Chondrocyte (in vitro differentiated cells): ENCODE data around the gene CHRND. TPM values are rescaled to one million over a fixed set of nuclear protein-coding genes. Genes with fewer than 3 reads are reported as not detected.

Experiments used
- DNase-seq: peaks from one replicate; pipeline ENCODE4 v3.0.0; 2021; ENCODE audit warnings: mixed read lengths, low spot score
- H3K27ac Mint-ChIP-seq: one replicate; pipeline ENCODE4 v1.8.0; 2021; ENCODE audit warnings: mild to moderate bottlenecking, moderate library complexity, mixed read lengths; ENCODE audit not compliant: unreplicated experiment
- H3K27me3 Mint-ChIP-seq: 2 replicates; pipeline ENCODE4 v1.8.0; 2021; ENCODE audit warnings: low read depth, mixed read lengths
- H3K36me3 Mint-ChIP-seq: 2 replicates; pipeline ENCODE4 v1.8.0; 2021; ENCODE audit warnings: low read depth, mixed read lengths
- H3K4me1 Mint-ChIP-seq: 2 replicates; pipeline ENCODE4 v1.8.0; 2021; ENCODE audit warnings: low read depth, mild to moderate bottlenecking, mixed read lengths
- H3K4me3 Mint-ChIP-seq: one replicate; pipeline ENCODE4 v1.8.0; 2021; ENCODE audit warnings: mild to moderate bottlenecking, moderate library complexity, mixed read lengths; ENCODE audit not compliant: unreplicated experiment
- H3K9me3 Mint-ChIP-seq: 2 replicates; pipeline ENCODE4 v1.8.0; 2021; ENCODE audit warnings: low read depth, mixed read lengths
- total RNA-seq: library from RNA; stranded (reverse); gene quantifications from 3 replicates; pipeline ENCODE4 v1.2.1, GENCODE V29; 2021
- TF ChIP-seq, protein P1 (sequence below): fragments of 200-600 bp; sonication (generic); IDR thresholded peaks from 2 replicates; pipeline ENCODE4 v1.5.0; 2021; ENCODE audit warnings: antibody characterized with exemption, mild to moderate bottlenecking, moderate library complexity

Gene CHRND
- total RNA-seq, 1 donor from 2014 or later = not detected

- Mint-ChIP-seq H3K4me1 (peaks cover 7% of the 10 kb centered on the region), H3K9me3 (no peaks in the 10 kb centered on the region), H3K36me3 (no peaks in the 10 kb centered on the region), H3K4me3 (no peak overlapping the region), H3K27me3 (peaks cover 49% of the 10 kb centered on the region), H3K27ac (no peak overlapping the region)
- peak; percentile 78 for DNase-seq
- TF ChIP-seq, protein P1, sequence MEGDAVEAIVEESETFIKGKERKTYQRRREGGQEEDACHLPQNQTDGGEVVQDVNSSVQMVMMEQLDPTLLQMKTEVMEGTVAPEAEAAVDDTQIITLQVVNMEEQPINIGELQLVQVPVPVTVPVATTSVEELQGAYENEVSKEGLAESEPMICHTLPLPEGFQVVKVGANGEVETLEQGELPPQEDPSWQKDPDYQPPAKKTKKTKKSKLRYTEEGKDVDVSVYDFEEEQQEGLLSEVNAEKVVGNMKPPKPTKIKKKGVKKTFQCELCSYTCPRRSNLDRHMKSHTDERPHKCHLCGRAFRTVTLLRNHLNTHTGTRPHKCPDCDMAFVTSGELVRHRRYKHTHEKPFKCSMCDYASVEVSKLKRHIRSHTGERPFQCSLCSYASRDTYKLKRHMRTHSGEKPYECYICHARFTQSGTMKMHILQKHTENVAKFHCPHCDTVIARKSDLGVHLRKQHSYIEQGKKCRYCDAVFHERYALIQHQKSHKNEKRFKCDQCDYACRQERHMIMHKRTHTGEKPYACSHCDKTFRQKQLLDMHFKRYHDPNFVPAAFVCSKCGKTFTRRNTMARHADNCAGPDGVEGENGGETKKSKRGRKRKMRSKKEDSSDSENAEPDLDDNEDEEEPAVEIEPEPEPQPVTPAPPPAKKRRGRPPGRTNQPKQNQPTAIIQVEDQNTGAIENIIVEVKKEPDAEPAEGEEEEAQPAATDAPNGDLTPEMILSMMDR = no peak
Observed at GRCh38 chr2:232483311-232483922, 42.5 kb upstream of the CHRND start.

GRCh38 chr2:232483923-232484627, 41.9 kb upstream of the CHRND start:
- Mint-ChIP-seq H3K9me3 (no peaks in the 10 kb centered on the region), H3K4me3 (no peak overlapping the region), H3K4me1 (peaks cover 7% of the 10 kb centered on the region), H3K27ac (no peak overlapping the region), H3K36me3 (no peaks in the 10 kb centered on the region), H3K27me3 (peaks cover 54% of the 10 kb centered on the region)
- peak; percentile 88 for DNase-seq
- TF ChIP-seq, protein P1 = no peak

DNA sequence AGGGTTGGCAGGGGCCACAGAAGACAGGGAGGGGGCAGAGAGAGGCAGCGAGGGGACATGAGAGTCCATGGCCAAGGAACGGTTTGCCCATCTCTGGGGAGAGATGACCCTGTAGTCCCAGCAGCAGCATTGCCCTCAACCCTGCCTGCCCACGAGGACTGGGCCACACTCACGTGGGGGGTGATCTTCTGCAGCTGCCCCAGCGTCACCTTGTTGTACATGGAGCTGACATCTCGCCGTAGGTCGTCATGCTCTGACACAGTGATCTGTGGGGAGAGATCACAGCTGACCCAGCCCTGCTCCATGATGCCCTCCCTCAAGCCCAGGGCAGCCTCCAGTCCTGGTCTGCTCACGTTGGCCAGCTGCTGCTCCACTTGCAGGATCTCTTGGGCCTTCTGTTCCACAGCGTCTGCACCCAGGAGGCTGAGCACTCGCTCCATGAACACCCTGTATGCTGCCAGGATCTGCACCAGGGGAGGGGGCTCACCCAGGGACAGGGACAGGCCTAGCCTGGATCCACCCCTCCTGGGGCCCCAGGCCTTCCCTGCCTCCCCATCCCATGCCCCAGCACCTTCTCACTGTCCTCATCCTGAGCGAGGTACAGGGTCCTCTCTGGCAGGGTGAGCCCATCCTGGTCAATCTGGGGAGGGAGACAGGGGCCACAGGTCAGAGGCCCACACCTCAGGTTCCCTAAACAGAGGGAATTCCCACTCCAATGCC, 41.2 kb upstream of the CHRND start:
- TF ChIP-seq, protein P1 = no peak
- Mint-ChIP-seq H3K27ac (no peak overlapping the region), H3K36me3 (no peaks in the 10 kb centered on the region), H3K27me3 (peaks cover 51% of the 10 kb centered on the region), H3K4me3 (no peak overlapping the region), H3K9me3 (no peaks in the 10 kb centered on the region), H3K4me1 (peaks cover 7% of the 10 kb centered on the region)
- DNase-seq = peak; percentile 68

GRCh38 chr2:232485348-232485756, 40.6 kb upstream of the CHRND start:
- Mint-ChIP-seq H3K27ac (no peak overlapping the region), H3K4me3 (no peak overlapping the region), H3K4me1 (peaks cover 7% of the 10 kb centered on the region), H3K36me3 (no peaks in the 10 kb centered on the region), H3K27me3 (peaks cover 51% of the 10 kb centered on the region), H3K9me3 (no peaks in the 10 kb centered on the region)
- TF ChIP-seq, protein P1 = no peak
- DNase-seq = no peak
